A673 (cell line): ENCODE results near the gene CSH1. TPM values are rescaled to one million over a fixed set of nuclear protein-coding genes. Genes with fewer than 3 reads are reported as not detected.

ENCODE experiments used
- BruUV-seq: library from RNA; stranded (reverse); fragments of 400-500 nt; replicated peaks from 2 replicates; lab custom pipeline; 2021; lab: Mats Ljungman, UMichigan
- CTCF ChIA-PET: fragments of 300-600 bp; sonication (Branson Sonifier 250); formaldehyde crosslinking; loops from one replicate; lab custom pipeline; 2022; ENCODE audit warnings: antibody characterized with exemption; lab: Charles Lee
- POLR2A ChIA-PET: fragments of 300-600 bp; sonication (Branson Sonifier 250); formaldehyde crosslinking; loops from one replicate; lab custom pipeline; 2022; ENCODE audit warnings: antibody characterized with exemption; ENCODE audit not compliant: low non-redundant PET; lab: Charles Lee
- DNase-seq: peaks from one replicate; pipeline ENCODE4 v3.0.0-alpha.2; 2015; ENCODE audit warnings: low spot score
- H3K27ac ChIP-seq: fragments of 200-600 bp; sonication (generic); 2 replicates; pipeline ENCODE4 v1.5.1; 2016; ENCODE audit warnings: mixed run types, low read depth, mild to moderate bottlenecking, mixed read lengths, antibody characterized with exemption, low read length; ENCODE audit not compliant: poor library complexity, severe bottlenecking
- H3K27me3 ChIP-seq: fragments of 200-600 bp; sonication (generic); replicated peaks from 2 replicates; pipeline ENCODE4 v1.6.1; 2017; ENCODE audit warnings: mixed run types, low read depth, mild to moderate bottlenecking, mixed read lengths, antibody characterized with exemption, low read length; ENCODE audit not compliant: insufficient read depth, poor library complexity
- H3K36me3 ChIP-seq: fragments of 200-600 bp; sonication (generic); 2 replicates; pipeline ENCODE4 v1.6.1; 2016; ENCODE audit warnings: mixed run types, mild to moderate bottlenecking, mixed read lengths, antibody characterized with exemption, low read length; ENCODE audit not compliant: insufficient read depth, poor library complexity, severe bottlenecking
- H3K4me1 ChIP-seq: fragments of 200-600 bp; sonication (generic); 2 replicates; pipeline ENCODE4 v1.6.1; 2017; ENCODE audit warnings: mixed run types, mild to moderate bottlenecking, mixed read lengths, antibody characterized with exemption, low read length; ENCODE audit not compliant: insufficient read depth, poor library complexity, severe bottlenecking
- H3K4me3 ChIP-seq: fragments of 200-600 bp; sonication (generic); 2 replicates; pipeline ENCODE4 v1.5.1; 2016; ENCODE audit warnings: low read depth, mixed run types, mild to moderate bottlenecking, mixed read lengths, low read length; ENCODE audit not compliant: poor library complexity, severe bottlenecking
- H3K9me3 ChIP-seq: fragments of 200-600 bp; sonication (generic); 2 replicates; pipeline ENCODE4 v1.6.1; 2016; ENCODE audit warnings: mixed run types, low read depth, mild to moderate bottlenecking, mixed read lengths, antibody characterized with exemption, low read length; ENCODE audit not compliant: poor library complexity, severe bottlenecking
- EZH2 ChIP-seq: fragments of 200-600 bp; sonication (generic); IDR thresholded peaks from 2 replicates; pipeline ENCODE4 v1.6.1; 2017; ENCODE audit warnings: borderline replicate concordance, low read depth, mild to moderate bottlenecking, mixed read lengths, antibody characterized with exemption, low read length; ENCODE audit not compliant: poor library complexity, severe bottlenecking
- intact Hi-C: fragments of 100-400 bp; cut with micrococcal nuclease; formaldehyde crosslinking; loops from one replicate; pipeline ENCODE4 v1.10.0; 2022; ENCODE audit not compliant: unreplicated experiment
- total RNA-seq: library from RNA; stranded (reverse); gene quantifications from 2 replicates; pipeline ENCODE4 v1.2.3, GENCODE V29; 2021
- TF ChIP-seq, protein P1 (sequence below): fragments of 300-800, 200-600 bp; sonication (generic); conservative IDR thresholded peaks from 2 replicates; pipeline ENCODE4 v1.5.1; 2017; ENCODE audit warnings: low read depth, mild to moderate bottlenecking, antibody characterized with exemption, low read length, moderate library complexity, mixed read lengths

The CSH1 gene
- total RNA-seq, 1 experiment from 2014 or later: not detected

DNA sequence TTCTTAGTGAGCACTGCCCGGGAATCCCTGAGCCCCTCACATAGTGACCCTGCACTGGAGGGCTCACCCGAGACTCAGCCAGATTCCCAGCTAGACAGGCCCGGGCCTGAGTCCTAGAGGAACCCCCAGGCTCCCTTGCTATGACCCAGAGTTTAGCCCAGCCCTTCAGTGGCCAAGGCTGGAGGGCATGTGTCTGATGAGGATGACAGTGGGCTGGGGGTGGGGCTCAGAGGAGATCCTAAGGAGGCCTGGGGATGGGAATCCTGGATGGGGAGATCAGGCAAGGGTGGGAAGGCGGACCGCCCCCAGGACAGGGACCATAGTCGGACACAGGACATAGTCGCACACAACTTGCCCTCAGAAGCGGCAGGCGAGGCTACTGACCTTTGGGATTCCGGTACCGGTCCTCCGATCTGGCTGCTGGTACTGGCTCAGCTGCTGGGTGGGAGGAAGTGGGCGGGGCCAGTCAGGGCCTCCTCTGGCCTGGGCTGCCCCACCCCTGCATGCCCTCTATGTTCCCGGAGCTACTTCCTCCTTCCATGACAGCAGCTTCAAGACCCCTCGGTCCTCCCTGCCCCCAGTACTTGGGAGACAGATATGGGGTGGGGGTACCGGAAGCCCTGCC is 34.7 kb upstream of the CSH1 start:
- H3K4me3 ChIP-seq: no peak overlapping the region
- intact Hi-C loops: no loop called here
- no peaks in the 10 kb centered on the region for H3K27me3 ChIP-seq
- CTCF ChIA-PET: no interaction called here
- no peaks in the 10 kb centered on the region for H3K9me3 ChIP-seq
- DNase-seq: no peak
- H3K27ac ChIP-seq: no peak overlapping the region
- peaks cover 15% of the 10 kb centered on the region for H3K4me1 ChIP-seq
- TF ChIP-seq, protein P1, sequence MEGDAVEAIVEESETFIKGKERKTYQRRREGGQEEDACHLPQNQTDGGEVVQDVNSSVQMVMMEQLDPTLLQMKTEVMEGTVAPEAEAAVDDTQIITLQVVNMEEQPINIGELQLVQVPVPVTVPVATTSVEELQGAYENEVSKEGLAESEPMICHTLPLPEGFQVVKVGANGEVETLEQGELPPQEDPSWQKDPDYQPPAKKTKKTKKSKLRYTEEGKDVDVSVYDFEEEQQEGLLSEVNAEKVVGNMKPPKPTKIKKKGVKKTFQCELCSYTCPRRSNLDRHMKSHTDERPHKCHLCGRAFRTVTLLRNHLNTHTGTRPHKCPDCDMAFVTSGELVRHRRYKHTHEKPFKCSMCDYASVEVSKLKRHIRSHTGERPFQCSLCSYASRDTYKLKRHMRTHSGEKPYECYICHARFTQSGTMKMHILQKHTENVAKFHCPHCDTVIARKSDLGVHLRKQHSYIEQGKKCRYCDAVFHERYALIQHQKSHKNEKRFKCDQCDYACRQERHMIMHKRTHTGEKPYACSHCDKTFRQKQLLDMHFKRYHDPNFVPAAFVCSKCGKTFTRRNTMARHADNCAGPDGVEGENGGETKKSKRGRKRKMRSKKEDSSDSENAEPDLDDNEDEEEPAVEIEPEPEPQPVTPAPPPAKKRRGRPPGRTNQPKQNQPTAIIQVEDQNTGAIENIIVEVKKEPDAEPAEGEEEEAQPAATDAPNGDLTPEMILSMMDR: no peak
- TF ChIP-seq EZH2: no peak
- POLR2A ChIA-PET: no interaction called here
- no peaks in the 10 kb centered on the region for H3K36me3 ChIP-seq
- BruUV-seq: no TSS peak

DNA sequence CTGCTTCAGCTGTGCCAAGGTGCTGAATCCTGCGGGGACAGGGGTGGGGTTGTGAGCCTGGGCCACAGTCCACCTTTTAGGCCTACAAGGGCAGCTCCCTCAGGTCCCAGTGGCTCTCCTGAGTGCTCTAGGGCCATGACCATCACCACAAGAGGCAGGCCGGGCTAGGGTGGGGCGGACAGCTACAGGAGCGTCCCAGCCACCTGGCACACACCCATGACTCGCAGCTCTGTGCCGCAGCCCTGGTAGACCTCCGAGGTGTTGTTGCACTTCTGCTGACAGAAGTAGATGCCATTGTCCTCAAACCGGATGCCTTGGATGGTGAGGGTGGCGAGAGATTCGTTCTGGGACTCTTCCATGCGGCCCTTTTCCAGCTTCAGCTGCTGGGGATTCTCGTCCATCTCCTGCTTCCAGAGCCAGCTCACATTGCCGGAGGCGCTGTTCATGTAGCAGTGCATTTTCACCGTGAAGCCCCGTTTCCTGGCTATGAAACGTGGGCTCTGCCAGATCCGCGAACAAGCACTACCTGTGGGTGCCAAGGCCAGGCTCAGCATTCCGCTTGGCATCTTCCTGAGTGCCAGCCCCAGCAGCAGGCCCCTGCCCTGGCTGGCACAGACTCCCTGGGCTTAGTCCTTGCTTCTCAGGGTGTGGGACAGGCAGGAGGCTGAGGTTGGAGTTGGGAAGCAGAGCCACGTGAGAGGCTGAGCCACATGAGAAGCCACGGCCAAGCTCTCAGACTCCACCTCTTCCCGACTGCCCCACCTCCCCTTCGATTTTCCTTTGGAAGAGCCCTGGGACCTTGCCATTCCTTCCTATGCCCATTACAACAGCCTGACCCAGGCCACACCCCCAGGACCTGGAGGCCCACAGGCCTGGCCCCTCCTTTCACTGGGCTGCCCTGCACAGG is 33.7 kb upstream of the CSH1 start:
- ChIA-PET CTCF (no interaction called here), POLR2A (no interaction called here)
- DNase-seq: no peak
- TF ChIP-seq EZH2: no peak
- TF ChIP-seq, protein P1: no peak
- BruUV-seq: no TSS peak
- intact Hi-C loops: no loop called here
- Histone ChIP-seq H3K36me3 (no peaks in the 10 kb centered on the region), H3K27ac (no peak overlapping the region), H3K4me1 (peaks cover 15% of the 10 kb centered on the region), H3K9me3 (no peaks in the 10 kb centered on the region), H3K4me3 (no peak overlapping the region), H3K27me3 (no peaks in the 10 kb centered on the region)

DNA sequence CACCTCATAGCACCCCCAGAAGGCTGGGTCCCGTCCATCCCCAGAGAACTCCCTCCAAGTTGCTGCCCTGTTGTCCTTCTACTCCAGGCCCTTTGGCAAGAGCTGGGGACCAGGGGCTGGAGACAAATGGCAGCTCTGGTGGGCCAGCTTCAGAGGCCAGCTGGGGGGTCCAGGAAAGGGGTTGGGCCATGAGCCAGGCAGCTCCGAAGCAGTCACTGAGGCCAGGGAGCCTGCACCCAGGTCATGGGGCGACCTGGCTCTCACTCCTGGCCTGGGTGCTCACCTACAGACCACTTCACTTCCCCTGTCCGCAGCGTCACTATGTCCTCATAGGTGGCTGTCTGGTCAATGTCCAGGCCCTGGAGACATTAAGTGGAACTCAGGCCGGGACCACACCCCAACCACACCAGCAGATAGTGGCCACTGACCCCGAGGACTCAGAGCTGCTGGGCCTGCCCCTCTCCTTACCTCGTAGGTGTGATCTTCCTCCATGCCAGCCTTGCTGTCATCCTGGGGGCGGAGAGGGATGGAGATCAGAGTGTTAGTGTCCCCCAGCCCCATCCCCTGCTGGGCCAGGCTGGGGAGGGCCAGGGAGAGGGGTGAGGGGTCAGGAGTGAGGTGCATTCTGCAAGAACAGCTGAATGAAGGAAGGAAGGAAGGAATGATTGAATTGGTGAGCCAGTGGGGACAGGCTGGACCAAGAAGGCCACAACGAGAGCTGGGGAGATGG is 32.8 kb upstream of the CSH1 start:
- no TSS peak for BruUV-seq
- POLR2A ChIA-PET: no interaction called here
- Histone ChIP-seq H3K27me3 (no peaks in the 10 kb centered on the region), H3K4me1 (peaks cover 15% of the 10 kb centered on the region), H3K4me3 (no peak overlapping the region), H3K36me3 (no peaks in the 10 kb centered on the region), H3K9me3 (no peaks in the 10 kb centered on the region), H3K27ac (no peak overlapping the region)
- no peak for DNase-seq
- CTCF ChIA-PET: no interaction called here
- intact Hi-C loops: no loop called here
- no peak for TF ChIP-seq EZH2
- TF ChIP-seq, protein P1: no peak
